ENCODE measurements around the gene EPHA6.

The EPHA6 gene

DNA sequence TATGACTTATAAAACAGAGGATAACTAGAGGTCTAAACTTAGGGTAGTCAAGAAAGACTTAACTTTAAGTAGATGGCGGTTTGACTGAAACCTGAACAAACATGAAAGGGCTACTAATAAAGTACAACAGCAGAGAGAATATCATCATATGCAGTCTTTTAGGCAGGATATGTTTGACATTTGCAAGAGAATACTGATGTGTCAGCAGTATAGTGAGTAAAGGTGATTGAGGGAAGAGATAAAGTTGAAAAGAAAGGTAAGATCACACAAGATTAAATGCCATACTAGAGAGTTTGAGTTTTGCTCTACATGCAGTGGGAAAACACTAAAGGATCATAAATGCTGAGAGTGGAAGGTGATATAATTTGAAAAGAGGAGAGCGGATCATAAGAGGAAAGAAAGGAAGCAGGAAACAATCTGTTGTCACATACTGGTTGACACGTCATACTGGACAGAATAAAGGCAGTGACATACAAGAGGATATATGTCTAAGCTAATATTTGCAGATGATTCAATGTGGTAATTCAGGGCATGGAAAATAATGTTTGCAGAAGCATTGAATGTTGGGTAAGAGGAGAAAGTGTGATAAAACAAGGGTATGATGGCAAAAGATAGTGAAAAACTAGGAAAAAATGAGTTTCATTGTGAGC is 223.0 kb downstream of the EPHA6 start:
- no peak for DNase-seq

DNA sequence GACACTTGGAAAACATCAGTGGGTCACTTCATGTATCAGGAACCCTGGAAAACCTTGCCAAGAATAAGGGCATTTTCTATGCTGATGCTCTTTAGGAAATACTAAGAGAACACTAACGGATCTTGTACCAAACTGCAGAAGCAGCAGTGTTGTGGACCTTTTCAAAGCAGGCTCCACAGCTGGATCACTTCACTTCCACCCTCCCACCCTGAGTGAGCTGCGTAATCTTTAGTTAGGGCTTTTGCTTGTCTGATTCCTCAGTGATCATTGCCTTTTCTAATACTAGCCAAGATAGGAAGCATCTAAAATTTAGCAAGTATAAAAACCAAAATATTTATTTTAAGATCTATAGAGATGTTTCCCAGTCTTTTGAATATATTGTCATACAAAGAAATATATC is 229.0 kb downstream of the EPHA6 start:
- DNase-seq = no peak

DNA sequence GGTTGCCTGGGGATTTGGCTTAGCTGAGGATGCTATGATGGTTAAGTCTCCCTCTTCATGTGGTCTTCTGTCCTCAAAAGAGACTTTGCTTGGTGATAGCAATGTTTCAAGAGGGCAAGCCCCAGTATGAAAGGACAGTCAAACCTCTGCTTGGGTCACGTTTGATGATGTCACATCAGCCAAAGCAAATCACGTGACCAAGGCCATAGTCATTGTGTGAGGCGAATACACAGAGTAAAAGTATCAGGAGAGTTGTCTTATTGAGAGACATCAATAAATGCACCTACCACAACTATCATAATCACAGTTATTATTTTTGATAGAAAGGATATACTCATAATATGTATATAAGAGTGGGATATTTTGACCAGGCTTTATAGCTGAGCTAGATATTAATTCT is 243.0 kb downstream of the EPHA6 start:
- no peak for DNase-seq

DNA sequence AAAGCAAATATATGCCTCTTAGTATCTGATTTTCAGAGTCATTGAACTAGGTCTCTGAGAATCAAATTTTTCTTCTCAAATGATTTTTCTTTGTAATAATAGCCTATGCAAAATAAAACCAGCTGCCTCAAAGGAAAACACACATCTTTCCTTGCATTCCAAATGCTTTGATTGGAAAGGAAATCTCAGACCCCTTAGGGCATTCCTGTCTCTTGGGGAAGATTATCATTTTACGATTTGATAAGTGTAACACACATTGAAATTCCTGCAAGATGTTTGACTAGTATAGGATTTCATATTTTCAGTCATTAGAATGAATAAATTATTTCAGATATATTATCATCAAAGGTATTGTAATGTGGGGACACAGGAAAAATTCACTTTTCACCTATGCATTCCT is 244.8 kb downstream of the EPHA6 start:
- DNase-seq = no peak

DNA sequence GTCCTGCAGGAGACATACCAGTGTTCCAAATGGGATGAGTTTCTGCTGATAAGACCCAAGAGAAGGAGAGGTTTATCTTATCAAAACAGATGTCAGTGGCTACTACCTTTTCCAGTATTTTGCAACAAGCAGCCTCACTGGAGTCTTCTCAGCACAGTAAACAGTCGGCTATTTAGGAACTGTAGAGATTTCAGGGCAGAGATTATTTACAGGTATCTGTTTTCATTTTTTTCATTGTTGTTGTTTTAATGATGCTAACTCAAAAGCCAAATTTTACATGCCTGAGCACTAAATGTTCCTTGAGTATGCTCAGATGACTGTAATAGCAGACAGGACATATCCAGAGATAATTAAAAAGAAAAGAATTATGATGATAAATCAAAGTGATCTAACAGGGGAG is 252.1 kb downstream of the EPHA6 start:
- DNase-seq = no peak

DNA sequence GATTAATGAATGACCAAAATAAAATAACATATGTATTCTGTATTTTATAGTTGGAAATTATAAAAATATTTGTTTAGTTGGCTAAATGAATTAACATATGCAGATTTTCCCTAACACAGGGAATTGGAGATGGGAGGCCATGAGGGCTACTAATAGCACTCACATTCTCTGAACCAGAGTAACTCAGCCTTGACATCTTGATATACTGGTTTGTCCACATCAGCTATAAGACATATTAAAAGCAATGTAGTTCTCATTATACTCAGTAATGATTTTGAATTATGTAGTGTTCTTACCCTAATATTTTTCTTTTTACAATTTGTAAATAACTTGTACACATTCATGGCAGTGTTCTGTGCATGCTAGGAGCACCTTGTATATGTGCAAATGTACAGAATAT is 255.9 kb downstream of the EPHA6 start:
- DNase-seq = no peak

DNA sequence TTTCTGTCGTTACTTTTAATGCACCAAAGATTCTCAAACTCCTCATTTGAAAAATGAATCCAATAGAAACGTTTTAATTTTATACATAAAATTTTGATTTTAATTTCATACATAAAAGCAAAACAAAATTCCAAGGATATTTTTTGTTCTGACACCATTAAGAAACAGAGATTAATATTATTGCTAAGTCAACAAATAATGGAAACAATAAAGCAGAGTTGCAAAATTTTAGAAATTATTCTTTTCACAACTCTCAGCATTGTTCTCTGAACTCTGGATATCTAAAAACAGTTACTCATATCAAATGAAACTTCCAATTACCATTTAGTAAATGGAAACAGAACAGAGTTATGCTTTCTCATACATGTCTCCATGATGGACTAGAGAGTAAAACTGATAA is 260.2 kb downstream of the EPHA6 start:
- DNase-seq = no peak

DNA sequence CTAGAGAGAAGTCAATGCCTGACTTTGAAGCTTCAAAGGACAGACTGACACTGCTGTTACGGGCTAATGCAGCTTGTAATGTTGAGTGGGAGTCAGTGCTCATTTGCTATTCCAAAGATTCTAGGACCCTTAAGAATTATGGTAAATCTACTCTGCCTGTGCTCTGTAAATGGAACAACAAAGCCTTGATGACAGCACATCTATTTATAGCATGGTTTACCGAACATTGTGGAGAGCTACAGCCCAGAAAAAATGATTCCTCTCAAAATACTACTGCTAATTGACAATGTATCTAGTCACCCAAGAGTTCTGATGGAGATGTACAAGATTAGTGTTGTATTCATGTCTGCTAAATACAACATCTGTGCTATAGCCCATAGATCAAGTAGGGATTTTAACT is 262.3 kb downstream of the EPHA6 start:
- no peak for DNase-seq

DNA sequence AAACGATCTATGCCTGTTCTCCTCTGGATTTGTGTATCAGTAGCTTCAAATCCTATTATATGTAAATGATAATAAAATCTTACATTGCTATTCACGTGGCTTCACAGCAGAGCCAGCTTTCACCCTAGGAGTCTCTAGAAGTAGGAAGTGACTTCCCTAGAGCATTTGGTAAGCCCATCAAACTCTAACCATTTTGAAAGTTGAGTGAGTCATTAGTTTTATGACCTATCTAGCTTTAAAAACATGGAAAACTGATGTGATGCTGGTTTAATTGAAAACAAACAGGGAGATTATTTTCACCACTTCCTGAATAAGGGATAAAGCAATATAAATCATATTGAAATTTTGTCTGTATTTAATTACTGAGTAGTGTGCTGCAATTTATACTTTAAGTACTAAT is 275.2 kb downstream of the EPHA6 start:
- DNase-seq = peak; percentile 2

DNA sequence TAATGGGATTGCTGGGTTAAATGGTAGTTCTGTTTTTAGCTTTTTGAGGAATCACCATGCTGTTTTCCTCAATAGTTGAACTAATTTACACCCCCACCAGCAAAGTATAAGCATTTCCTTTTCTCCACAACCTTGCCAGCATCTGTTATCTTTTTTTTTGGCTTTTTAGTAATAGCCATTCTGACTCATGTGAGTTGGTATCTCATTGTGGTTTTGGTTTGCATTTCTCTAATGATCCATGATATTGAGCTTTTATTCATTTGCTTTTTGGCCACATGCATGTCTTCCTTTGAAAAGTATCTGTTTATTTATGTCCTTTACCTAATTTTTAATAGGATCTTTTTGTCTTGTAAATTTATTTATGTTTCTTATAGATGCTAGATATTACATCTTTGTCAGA is 288.2 kb downstream of the EPHA6 start:
- DNase-seq = peak; percentile 13

DNA sequence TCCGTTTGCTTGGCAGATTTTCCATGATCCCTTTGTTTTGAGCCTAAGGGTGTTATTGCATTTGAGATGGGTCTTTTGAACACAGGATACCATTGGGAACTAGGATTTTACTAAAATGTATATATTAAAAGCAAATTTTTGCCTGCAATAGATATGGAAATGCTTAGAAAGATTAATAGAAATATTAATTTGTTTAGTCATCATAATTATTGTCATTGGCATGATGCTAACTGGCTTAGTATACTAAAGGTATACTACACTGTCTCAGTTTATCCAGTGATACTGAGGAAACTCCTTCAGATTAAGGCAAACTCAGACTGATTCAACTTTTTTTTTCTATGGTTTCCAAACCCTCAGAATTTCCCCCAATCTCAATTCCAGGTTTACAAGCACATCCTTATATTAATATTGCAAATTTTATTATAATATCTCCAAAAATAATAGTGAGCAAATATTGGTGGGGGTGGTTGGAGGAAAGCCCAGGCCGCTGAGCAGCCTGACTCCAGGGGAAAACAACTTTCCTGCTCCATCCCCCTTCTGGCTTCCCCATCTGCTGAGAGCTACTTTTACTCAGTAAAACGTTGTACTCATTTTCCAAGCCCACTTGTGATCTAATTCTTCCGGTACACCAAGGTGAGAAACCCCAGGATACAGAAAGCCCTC is 291.7 kb downstream of the EPHA6 start:
- no peak for DNase-seq

DNA sequence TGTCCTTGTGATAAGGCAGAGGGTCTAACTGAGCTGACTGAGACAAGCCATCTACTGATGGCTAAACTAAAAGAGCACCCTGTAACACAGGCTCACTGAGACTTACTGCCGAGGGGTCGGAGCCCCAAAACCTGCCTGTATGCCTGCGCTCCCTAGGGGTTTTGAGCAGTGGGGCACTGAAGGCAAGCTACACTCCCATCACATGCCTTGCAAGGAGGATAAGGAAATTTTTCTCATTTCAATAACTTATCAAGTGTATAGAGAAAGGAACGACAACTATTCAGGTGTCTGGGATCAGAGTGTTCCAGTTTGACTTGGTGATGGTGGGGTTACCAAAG is 292.2 kb downstream of the EPHA6 start:
- no peak for DNase-seq

DNA sequence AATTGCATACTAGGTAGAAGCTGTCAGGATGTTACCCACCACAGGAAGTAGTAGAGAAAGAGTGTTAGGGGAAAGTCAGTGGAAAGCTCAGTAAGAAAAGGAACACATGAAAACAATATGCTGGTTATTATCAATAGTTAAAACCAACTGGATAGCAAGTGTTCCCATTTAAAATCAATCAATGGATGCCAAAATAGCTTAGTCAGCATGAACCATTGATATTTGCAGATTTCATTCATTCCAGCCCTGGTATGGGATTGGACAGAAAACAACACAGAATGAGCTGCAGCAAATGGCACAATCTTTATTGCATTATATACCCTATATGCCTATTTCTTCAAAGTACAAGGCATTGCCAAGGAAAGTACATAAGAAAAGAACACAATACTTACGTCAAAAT is 293.7 kb downstream of the EPHA6 start:
- no peak for DNase-seq

DNA sequence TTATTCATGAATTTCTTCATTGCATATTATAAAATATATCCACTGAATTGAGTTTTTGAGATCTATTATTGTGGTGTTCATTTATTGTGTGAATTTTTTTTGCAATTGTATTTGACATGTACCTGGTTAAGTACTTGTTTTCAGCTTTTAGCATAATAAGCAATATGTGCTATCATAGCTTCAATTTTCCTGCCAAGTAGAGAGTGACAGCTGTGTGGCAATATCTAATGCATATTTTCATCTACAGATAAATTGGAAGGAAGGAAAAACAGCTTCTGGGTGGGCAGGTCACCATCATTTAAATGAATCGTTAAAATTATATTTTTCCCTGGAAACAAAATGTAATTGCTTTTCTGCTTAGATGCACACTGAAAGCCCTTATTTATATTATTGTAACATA is 296.9 kb downstream of the EPHA6 start:
- no peak for DNase-seq

DNA sequence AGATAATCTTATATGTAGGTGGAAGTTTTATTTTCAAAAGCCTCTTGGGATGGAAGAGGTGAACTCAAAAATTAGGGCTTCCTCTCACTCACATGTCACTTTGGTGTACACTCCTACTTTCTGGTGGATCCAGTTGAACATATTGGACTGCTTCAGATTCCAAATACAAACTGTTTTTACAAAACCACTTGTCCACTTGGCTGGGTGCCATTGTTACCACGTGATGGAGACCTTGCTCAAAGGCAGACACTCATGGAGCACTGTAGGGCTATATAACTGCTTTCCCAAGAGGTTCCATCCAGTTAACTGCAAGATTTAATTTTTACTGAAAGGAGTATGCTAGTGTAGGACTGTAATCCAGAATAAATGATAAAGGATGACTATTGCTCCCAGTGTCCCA is 307.0 kb downstream of the EPHA6 start:
- no peak for DNase-seq

DNA sequence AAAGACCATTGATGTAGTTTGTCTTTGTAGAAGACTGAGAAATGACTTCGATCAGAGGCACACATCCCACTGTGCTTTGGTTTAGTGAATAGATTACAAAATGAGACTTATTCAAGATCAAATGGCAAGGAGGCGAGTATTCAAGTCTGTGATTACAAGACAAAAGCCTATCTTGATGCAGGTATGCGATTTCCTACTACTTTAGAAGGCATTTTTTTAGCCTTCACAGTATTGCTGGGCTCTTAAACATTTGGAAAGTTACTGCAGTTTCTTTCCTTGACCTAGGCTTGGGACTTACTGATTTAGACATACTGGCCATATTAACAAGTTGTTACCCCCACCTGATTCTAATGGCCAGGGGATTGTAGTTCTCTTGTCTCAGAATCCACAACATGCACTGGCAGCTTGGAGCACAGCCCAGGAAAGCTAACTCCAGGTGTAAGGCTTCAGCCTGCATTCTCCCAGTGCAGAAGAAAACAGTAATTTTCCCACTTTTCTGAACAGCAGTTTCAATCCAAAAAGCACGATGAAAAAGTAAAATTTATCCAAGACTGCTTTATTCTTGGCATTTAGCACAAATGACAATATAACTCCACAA is 311.6 kb downstream of the EPHA6 start:
- no peak for DNase-seq

DNA sequence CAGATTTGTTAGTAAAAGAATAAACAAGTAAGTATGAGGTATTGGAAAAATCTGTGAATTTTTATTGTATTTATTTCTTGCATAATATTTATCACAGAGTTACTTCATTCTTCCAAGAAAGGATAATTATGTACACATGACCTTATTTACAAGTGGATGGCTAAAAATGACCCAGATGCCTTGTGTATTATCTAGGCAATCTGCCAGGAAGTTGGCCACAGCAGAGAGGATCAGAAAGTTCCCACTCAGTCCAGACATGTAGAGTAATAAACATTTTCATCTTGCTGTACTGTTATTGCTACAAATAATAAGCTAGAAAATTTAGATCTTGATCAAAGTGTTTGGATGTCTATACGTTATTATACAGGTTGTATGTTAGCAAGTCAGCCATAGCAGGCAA is 317.1 kb downstream of the EPHA6 start:
- no peak for DNase-seq

DNA sequence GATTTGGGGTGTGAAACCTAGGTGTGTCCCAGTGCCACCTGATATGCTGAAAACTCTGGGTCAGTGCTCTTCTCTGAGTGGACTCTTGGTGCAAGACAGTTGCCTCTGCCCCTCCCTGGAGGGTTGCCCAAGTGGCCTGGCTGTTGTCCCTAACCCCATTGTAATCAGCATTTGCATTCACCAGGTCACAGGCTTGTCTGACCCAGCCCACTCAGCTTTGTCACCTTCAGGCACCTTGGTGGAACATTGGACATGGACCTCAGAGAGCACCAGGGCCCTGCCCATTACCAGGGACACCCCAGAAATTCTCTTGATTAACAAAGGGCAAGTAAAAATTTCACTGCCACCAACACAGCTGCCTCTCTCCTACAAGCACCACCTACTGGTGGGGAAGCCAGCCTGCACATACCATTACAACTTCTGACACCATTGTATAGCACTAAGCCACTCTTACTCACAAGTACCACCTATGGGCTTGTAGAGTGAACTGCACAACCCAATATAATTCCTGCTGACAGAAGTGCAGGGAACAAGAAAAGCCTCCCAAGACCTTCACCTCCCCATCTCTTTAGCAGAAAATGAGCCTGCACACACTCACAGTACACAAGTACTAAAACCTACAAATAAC is 324.6 kb downstream of the EPHA6 start:
- no peak for DNase-seq

DNA sequence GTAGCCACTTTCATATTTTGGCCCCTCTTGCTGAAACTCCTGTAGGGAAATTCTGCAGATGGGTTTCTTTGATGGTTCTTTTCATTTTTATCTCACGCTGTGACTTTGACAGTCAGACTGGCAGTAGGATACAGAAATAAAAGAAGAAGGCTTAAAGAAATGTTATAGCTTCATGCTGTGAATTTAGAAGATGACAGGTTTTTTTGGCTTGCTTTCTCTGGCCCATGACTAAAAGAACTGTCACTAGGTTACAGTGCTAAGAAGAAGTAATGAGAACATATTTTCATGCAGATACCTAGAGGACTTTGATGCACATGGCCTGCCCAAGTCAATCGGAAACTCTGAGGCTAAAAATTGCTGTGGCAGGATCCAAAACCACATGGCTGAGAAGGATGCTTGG is 334.5 kb downstream of the EPHA6 start:
- no peak for DNase-seq

DNA sequence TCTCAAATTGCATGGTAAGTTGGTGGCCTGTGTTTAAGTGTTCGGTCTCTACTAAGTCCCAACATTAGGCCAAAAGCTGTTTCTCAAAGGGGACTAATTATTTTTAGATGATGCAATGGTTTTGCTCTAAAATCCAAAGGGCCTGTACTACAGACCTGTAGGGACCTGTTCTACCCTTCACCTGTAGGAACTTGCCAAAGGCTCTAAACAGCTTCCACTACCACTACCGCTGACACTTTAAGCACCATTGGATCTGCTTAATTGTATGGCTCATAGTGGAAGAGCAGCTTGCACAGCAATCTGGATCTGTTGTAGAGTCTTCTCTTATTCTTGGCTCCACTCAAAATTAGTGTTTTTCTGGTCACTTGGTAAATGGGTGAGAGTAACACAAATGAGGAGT is 346.8 kb downstream of the EPHA6 start:
- DNase-seq = no peak

DNA sequence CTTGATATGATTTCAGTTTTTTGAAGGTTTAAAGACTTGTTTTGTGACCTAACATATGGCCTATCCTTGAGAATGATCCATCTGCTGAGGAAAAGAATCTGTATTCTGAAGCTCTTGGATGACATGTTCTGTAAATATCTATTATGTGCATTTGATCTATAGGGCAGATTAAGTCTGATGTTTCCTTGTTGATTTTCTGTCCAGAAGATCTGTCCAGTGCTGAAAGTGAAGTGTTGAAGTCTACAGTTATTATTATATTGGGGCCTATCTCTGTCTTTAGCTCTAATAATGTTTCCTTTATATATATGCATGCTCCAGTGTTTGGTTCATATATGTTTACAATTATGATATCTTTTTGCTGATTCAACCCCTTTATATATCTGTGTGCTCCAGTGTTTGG is 362.8 kb downstream of the EPHA6 start:
- DNase-seq = no peak

DNA sequence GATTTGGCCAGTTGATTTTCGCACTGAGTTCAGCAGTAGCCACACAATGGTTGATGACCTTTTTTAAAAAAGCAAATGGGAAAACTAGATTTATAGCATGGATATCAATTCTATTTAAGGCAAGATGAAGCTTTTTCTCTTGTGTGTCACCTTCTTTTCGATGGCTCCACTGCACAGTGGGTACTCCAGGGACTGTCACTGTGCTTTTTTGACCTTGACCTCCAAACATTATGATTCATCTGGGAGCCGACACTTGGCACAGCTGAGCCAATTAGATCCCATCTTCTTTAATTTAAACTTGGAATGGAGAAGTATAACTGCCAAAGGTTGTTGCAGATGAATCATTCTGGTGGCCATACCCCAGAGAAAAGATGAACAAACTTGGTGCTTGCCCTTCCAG is 367.3 kb downstream of the EPHA6 start:
- no peak for DNase-seq

DNA sequence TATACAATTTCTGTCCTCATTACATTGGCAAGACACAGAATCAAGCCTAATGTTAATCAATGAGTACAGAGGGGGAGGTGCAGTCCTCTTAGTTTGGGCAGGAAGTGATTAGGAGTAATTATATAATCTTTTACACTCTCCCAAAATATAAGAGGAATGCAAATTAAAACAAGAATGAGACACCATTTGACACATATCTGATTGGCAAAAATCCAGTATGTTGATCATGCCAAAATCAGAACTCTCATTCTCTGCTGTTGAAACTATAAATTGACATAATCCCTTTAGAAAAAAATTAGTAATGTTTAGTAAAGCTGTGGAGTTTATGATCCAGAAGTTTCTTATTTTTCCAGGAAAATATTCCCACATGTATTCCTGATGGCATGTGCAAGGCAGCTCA is 373.4 kb downstream of the EPHA6 start:
- DNase-seq = no peak

DNA sequence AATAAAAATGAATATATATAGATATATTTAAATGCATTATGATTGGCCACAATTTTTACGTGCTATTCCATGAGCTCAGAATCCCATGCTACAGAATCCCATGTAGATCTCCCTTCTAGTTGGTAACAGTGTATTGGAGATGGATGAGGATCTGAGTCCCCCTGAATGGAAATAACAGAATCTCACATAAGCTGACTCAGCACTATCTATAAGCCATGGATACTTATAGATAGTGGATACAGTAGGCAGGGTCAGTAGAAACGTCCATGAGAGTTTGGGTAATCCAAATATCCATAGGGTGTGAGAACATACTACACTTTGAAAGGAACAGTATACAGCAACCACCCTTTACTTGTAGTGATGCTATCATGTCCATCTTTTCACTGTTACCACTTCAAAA is 375.4 kb downstream of the EPHA6 start:
- no peak for DNase-seq

DNA sequence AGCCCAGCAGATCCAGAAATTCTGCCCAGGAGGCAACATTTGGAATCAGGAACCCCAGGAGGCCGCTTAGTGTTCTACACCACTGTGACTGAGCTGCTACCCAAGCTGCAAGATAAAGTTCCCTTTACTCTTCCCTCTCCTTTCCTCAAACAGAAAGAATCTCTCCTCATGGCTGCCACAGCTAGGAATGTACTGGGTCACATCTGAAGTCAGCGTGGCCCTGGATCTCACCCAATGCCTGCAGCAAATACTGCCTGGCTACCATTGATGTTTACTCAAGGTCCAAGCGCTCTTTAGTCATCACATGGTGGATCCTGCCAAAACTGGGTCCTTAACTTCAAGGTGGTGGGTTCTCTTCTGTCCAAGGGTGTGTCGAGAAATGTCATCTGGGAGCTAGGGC is 382.7 kb downstream of the EPHA6 start:
- DNase-seq = no peak

Data from fibroblast of skin of right biceps (primary cell).